Measurements from ENCODE around the gene F2RL2. TPM values are rescaled to one million over a fixed set of nuclear protein-coding genes. Genes with fewer than 3 reads are reported as not detected.

Gene F2RL2
- polyA plus RNA-seq, 1 experiment = 83.1 TPM

GRCh38 chr5:76579166-76579937, 43.9 kb downstream of the F2RL2 start:
- Histone ChIP-seq H3K27me3 (ENCODE audit: control insufficient read depth, insufficient read depth, low read length) (peaks cover 2% of the 10 kb centered on the region), H3K9me3 (ENCODE audit: control insufficient read depth, insufficient read depth, low read length) (no peaks in the 10 kb centered on the region), H3K27ac (ENCODE audit: low read depth, low read length) (no peak overlapping the region), H3K4me3 (ENCODE audit: low read depth, low read length) (no peak overlapping the region)
- POLR2A ChIA-PET = interaction anchor here (0.7 kb wide), 1 partner anchor 19 kb away, joined by 4 read pairs; no protein-coding TSS in a partner anchor
- no peak for DNase-seq (ENCODE audit: low read depth, low spot score)
- CTCF ChIA-PET = no interaction called here
- TF ChIP-seq CTCF (IDR thresholded peaks at IDR 0.05; ENCODE audit: low read depth, low read length) = no peak

- H3K9me3 ChIP-seq (ENCODE audit: control insufficient read depth, insufficient read depth, low read length) = no peaks in the 10 kb centered on the region
- H3K4me3 ChIP-seq (ENCODE audit: low read depth, low read length) = no peak overlapping the region
- H3K27me3 ChIP-seq (ENCODE audit: control insufficient read depth, insufficient read depth, low read length) = peaks cover 2% of the 10 kb centered on the region
- no peak overlapping the region for H3K27ac ChIP-seq (ENCODE audit: low read depth, low read length)
- ChIA-PET CTCF (interaction anchor here (0.6 to 2.1 kb wide), 2 partner anchors 151 to 197 kb away, joined by 3 to 6 read pairs; no protein-coding TSS in a partner anchor), POLR2A (no interaction called here)
- no peak for DNase-seq (ENCODE audit: low read depth, low spot score)
- no peak for TF ChIP-seq CTCF (IDR thresholded peaks at IDR 0.05; ENCODE audit: low read depth, low read length)
Observed at GRCh38 chr5:76576996-76577395, 46.2 kb downstream of the F2RL2 start.

GRCh38 chr5:76576450-76576849, 46.8 kb downstream of the F2RL2 start:
- Histone ChIP-seq H3K27me3 (ENCODE audit: control insufficient read depth, insufficient read depth, low read length) (peaks cover 2% of the 10 kb centered on the region), H3K4me3 (ENCODE audit: low read depth, low read length) (no peak overlapping the region), H3K9me3 (ENCODE audit: control insufficient read depth, insufficient read depth, low read length) (no peaks in the 10 kb centered on the region), H3K27ac (ENCODE audit: low read depth, low read length) (no peak overlapping the region)
- ChIA-PET POLR2A (no interaction called here), CTCF (interaction anchor here (2.1 kb wide), 1 partner anchor 198 kb away, joined by 6 read pairs; no protein-coding TSS in a partner anchor)
- DNase-seq (ENCODE audit: low read depth, low spot score) = no peak
- TF ChIP-seq CTCF (IDR thresholded peaks at IDR 0.05; ENCODE audit: low read depth, low read length) = no peak

- ChIA-PET CTCF (interaction anchor here (1.7 kb wide), 1 partner anchor 12 kb away, joined by 9 read pairs; no protein-coding TSS in a partner anchor), POLR2A (no interaction called here)
- TF ChIP-seq CTCF (IDR thresholded peaks at IDR 0.05; ENCODE audit: low read depth, low read length) = no peak
- Histone ChIP-seq H3K27me3 (ENCODE audit: control insufficient read depth, insufficient read depth, low read length) (peaks cover 2% of the 10 kb centered on the region), H3K27ac (ENCODE audit: low read depth, low read length) (no peak overlapping the region), H3K4me3 (ENCODE audit: low read depth, low read length) (no peak overlapping the region), H3K9me3 (ENCODE audit: control insufficient read depth, insufficient read depth, low read length) (no peaks in the 10 kb centered on the region)
- DNase-seq (ENCODE audit: low read depth, low spot score) = no peak
Observed at GRCh38 chr5:76571559-76571958, 51.6 kb downstream of the F2RL2 start.

GRCh38 chr5:76570153-76570552, 53.0 kb downstream of the F2RL2 start:
- POLR2A ChIA-PET = no interaction called here
- CTCF ChIA-PET = interaction anchor here (1.0 kb wide), 1 partner anchor 13 kb away, joined by 3 read pairs; no protein-coding TSS in a partner anchor
- no peak overlapping the region for H3K27ac ChIP-seq (ENCODE audit: low read depth, low read length)

More at GRCh38 chr5:76570153-76570552, 53.0 kb downstream of the F2RL2 start:
- TF ChIP-seq CTCF (IDR thresholded peaks at IDR 0.05; ENCODE audit: low read depth, low read length) = no peak
- DNase-seq (ENCODE audit: low read depth, low spot score) = no peak
- Histone ChIP-seq H3K4me3 (ENCODE audit: low read depth, low read length) (no peak overlapping the region), H3K27me3 (ENCODE audit: control insufficient read depth, insufficient read depth, low read length) (no peaks in the 10 kb centered on the region), H3K9me3 (ENCODE audit: control insufficient read depth, insufficient read depth, low read length) (no peaks in the 10 kb centered on the region)

Measured in AG04450 (cell line).